ENCODE results near the gene CIDEA. TPM values are rescaled to one million over a fixed set of nuclear protein-coding genes. Genes with fewer than 3 reads are reported as not detected.

Gene CIDEA
- total RNA-seq, 1 donor from 2014 or later = 0.97 TPM

- peaks cover 2% of the 10 kb centered on the region for H3K27me3 Mint-ChIP-seq (ENCODE audit: unreplicated experiment)
- no peaks in the 10 kb centered on the region for H3K9me3 Mint-ChIP-seq (ENCODE audit: unreplicated experiment)
- TF ChIP-seq, protein P1, sequence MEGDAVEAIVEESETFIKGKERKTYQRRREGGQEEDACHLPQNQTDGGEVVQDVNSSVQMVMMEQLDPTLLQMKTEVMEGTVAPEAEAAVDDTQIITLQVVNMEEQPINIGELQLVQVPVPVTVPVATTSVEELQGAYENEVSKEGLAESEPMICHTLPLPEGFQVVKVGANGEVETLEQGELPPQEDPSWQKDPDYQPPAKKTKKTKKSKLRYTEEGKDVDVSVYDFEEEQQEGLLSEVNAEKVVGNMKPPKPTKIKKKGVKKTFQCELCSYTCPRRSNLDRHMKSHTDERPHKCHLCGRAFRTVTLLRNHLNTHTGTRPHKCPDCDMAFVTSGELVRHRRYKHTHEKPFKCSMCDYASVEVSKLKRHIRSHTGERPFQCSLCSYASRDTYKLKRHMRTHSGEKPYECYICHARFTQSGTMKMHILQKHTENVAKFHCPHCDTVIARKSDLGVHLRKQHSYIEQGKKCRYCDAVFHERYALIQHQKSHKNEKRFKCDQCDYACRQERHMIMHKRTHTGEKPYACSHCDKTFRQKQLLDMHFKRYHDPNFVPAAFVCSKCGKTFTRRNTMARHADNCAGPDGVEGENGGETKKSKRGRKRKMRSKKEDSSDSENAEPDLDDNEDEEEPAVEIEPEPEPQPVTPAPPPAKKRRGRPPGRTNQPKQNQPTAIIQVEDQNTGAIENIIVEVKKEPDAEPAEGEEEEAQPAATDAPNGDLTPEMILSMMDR (IDR thresholded peaks at IDR 0.05; ENCODE audit: unreplicated experiment) = no peak
- H3K36me3 Mint-ChIP-seq (ENCODE audit: low read depth, unreplicated experiment) = no peaks in the 10 kb centered on the region
- H3K27ac Mint-ChIP-seq (ENCODE audit: unreplicated experiment) = no peak overlapping the region
- H3K4me1 Mint-ChIP-seq (ENCODE audit: unreplicated experiment) = peaks cover 39% of the 10 kb centered on the region
- DNase-seq (ENCODE audit: low spot score) = no peak
- H3K4me3 Mint-ChIP-seq (ENCODE audit: unreplicated experiment) = no peak overlapping the region
Measured at GRCh38 chr18:12281861-12282260, 27.7 kb downstream of the CIDEA start.

GRCh38 chr18:12282442-12283039, 28.4 kb downstream of the CIDEA start:
- H3K27me3 Mint-ChIP-seq (ENCODE audit: unreplicated experiment) = peaks cover 4% of the 10 kb centered on the region
- no peaks in the 10 kb centered on the region for H3K36me3 Mint-ChIP-seq (ENCODE audit: low read depth, unreplicated experiment)
- H3K27ac Mint-ChIP-seq (ENCODE audit: unreplicated experiment) = no peak overlapping the region
- H3K4me1 Mint-ChIP-seq (ENCODE audit: unreplicated experiment) = peaks cover 33% of the 10 kb centered on the region
- no peak for DNase-seq (ENCODE audit: low spot score)
- TF ChIP-seq, protein P1 (IDR thresholded peaks at IDR 0.05; ENCODE audit: unreplicated experiment) = no peak
- H3K9me3 Mint-ChIP-seq (ENCODE audit: unreplicated experiment) = no peaks in the 10 kb centered on the region
- no peak overlapping the region for H3K4me3 Mint-ChIP-seq (ENCODE audit: unreplicated experiment)

DNA sequence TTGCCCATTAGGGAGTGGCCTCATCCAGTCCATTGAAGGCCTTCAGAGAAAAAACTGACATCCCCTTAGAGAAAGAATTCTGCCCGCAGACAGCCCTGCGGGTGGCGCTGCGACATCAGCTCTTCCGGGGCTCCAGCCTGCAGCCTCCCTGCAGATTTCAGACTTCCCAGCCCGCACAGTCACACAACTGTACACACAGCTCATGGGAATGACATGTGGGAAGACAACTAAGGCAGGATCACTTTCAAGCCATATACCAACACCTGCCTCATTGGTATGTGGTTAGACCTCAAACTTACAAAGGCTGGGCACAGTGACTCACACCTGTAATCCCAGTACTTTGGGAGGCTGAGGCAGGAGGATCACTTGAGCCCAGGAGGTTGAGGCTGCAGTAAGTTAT, 29.1 kb downstream of the CIDEA start:
- peak; percentile 53 for DNase-seq (ENCODE audit: low spot score)
- TF ChIP-seq, protein P1 (IDR thresholded peaks at IDR 0.05; ENCODE audit: unreplicated experiment) = peak; percentile 36
- peaks cover 4% of the 10 kb centered on the region for H3K27me3 Mint-ChIP-seq (ENCODE audit: unreplicated experiment)
- peaks cover 38% of the 10 kb centered on the region for H3K4me1 Mint-ChIP-seq (ENCODE audit: unreplicated experiment)
- peak overlapping the region; percentile 9 for H3K27ac Mint-ChIP-seq (ENCODE audit: unreplicated experiment)
- no peak overlapping the region for H3K4me3 Mint-ChIP-seq (ENCODE audit: unreplicated experiment)
- no peaks in the 10 kb centered on the region for H3K9me3 Mint-ChIP-seq (ENCODE audit: unreplicated experiment)
- H3K36me3 Mint-ChIP-seq (ENCODE audit: low read depth, unreplicated experiment) = no peaks in the 10 kb centered on the region

- no peaks in the 10 kb centered on the region for H3K9me3 Mint-ChIP-seq (ENCODE audit: unreplicated experiment)
- no peaks in the 10 kb centered on the region for H3K36me3 Mint-ChIP-seq (ENCODE audit: low read depth, unreplicated experiment)
Measured at GRCh38 chr18:12283666-12284065, 29.5 kb downstream of the CIDEA start.

GRCh38 chr18:12287131-12287681, 33.0 kb downstream of the CIDEA start:
- no peak overlapping the region for H3K4me3 Mint-ChIP-seq (ENCODE audit: unreplicated experiment)
- H3K4me1 Mint-ChIP-seq (ENCODE audit: unreplicated experiment) = peaks cover 52% of the 10 kb centered on the region
- H3K27me3 Mint-ChIP-seq (ENCODE audit: unreplicated experiment) = peaks cover 6% of the 10 kb centered on the region
- H3K9me3 Mint-ChIP-seq (ENCODE audit: unreplicated experiment) = no peaks in the 10 kb centered on the region
- no peak overlapping the region for H3K27ac Mint-ChIP-seq (ENCODE audit: unreplicated experiment)
- no peaks in the 10 kb centered on the region for H3K36me3 Mint-ChIP-seq (ENCODE audit: low read depth, unreplicated experiment)
- TF ChIP-seq, protein P1 (IDR thresholded peaks at IDR 0.05; ENCODE audit: unreplicated experiment) = no peak
- no peak for DNase-seq (ENCODE audit: low spot score)

More at GRCh38 chr18:12283666-12284065, 29.5 kb downstream of the CIDEA start:
- H3K27me3 Mint-ChIP-seq (ENCODE audit: unreplicated experiment) = peaks cover 4% of the 10 kb centered on the region
- peaks cover 41% of the 10 kb centered on the region for H3K4me1 Mint-ChIP-seq (ENCODE audit: unreplicated experiment)
- no peak for DNase-seq (ENCODE audit: low spot score)
- TF ChIP-seq, protein P1 (IDR thresholded peaks at IDR 0.05; ENCODE audit: unreplicated experiment) = no peak
- peak overlapping the region; percentile 74 for H3K27ac Mint-ChIP-seq (ENCODE audit: unreplicated experiment)
- no peak overlapping the region for H3K4me3 Mint-ChIP-seq (ENCODE audit: unreplicated experiment)

All from endothelial cell (in vitro differentiated cells).